Measurements from ENCODE around the gene ADAMTS12. TPM values are rescaled to one million over a fixed set of nuclear protein-coding genes. Genes with fewer than 3 reads are reported as not detected.

ADAMTS12 gene
- total RNA-seq, 6 experiments from 2014 or later, result 42.2 to 49.7 (median 47.2) TPM

DNA sequence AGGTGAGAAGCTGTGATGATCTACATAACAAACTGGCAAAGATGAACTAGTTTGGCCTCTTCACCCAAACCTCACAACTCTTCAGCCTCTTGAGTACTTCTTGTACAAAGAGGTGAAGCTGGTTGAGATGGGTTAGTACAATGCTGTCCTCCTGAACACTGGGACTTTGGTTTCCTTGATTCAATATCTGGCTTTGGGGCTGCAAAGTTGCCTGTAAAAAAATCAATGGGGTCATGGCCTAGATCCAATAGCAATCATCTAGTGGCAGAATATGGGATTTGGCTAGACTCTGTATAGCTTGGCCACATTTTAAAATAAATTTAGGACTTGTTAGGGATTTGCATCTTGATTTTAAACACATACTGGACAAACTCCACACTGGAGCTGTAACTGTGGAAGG, 179.1 kb downstream of the ADAMTS12 start:
- Mint-ChIP-seq H3K27me3 (ENCODE audit: insufficient read depth) (no peaks in the 10 kb centered on the region), H3K36me3 (ENCODE audit: low read depth) (peaks cover 59% of the 10 kb centered on the region), H3K4me3 (no peak overlapping the region), H3K9me3 (peaks cover 18% of the 10 kb centered on the region), H3K27ac (no peak overlapping the region), H3K4me1 (ENCODE audit: low read depth) (peaks cover 24% of the 10 kb centered on the region)
- no peak for DNase-seq
- TF ChIP-seq, protein P1, sequence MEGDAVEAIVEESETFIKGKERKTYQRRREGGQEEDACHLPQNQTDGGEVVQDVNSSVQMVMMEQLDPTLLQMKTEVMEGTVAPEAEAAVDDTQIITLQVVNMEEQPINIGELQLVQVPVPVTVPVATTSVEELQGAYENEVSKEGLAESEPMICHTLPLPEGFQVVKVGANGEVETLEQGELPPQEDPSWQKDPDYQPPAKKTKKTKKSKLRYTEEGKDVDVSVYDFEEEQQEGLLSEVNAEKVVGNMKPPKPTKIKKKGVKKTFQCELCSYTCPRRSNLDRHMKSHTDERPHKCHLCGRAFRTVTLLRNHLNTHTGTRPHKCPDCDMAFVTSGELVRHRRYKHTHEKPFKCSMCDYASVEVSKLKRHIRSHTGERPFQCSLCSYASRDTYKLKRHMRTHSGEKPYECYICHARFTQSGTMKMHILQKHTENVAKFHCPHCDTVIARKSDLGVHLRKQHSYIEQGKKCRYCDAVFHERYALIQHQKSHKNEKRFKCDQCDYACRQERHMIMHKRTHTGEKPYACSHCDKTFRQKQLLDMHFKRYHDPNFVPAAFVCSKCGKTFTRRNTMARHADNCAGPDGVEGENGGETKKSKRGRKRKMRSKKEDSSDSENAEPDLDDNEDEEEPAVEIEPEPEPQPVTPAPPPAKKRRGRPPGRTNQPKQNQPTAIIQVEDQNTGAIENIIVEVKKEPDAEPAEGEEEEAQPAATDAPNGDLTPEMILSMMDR (IDR thresholded peaks at IDR 0.05), result no peak

DNA sequence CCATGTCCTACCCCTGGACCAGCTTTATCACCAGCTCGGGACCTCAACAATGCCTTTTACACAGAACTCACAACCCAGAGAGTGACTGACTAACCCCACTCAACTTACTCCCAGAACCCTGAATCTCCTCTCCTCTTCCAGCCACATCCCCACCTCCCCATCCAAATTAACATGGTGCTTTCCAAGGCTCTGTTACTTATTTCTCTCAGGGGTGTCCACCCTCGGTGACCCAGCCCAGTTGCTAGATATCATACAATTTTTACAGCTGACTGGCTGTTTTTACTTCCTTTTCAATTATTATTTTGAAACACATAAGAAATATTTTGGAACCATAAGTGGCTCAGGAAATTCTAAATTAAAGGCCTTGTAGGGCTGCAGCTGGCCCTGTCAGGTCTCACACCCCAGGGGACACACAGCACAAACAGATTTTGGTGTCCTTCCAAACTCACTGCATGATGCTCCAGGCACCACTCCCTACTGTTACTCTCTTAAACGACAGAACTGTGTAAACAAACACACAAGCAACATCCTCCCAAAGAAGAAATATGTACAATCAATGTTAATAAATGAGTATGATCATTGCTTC, 180.6 kb downstream of the ADAMTS12 start:
- peaks cover 15% of the 10 kb centered on the region; the same call in 1 of the 2 replicates for H3K4me1 Mint-ChIP-seq (ENCODE audit: low read depth)
- peaks cover 73% of the 10 kb centered on the region for H3K36me3 Mint-ChIP-seq (ENCODE audit: low read depth)
- no peaks in the 10 kb centered on the region for H3K27me3 Mint-ChIP-seq (ENCODE audit: insufficient read depth)
- no peak overlapping the region for H3K27ac Mint-ChIP-seq
- peaks cover 30% of the 10 kb centered on the region for H3K9me3 Mint-ChIP-seq
- no peak for DNase-seq
- H3K4me3 Mint-ChIP-seq, result no peak overlapping the region
- TF ChIP-seq, protein P1 (IDR thresholded peaks at IDR 0.05), result no peak

DNA sequence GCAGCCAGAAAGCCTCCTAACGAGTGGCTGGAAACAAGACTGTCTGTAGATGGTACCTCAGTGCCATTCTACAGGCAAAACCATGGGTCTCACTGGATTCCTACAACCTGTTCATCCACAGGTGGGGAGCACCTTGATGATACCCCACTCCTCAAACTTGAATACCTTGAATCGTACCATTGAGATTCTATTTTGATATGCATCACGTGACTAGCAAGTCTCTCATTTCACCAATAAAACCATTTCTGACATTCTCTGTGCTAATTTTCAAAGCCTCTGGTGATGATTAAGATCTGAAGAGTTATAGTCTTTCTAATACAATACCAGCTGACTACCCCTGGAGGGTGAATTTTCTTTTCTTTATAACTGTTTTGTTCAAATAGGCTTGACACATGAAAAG, 188.9 kb downstream of the ADAMTS12 start:
- Mint-ChIP-seq H3K9me3 (peaks cover 13% of the 10 kb centered on the region), H3K27me3 (ENCODE audit: insufficient read depth) (no peaks in the 10 kb centered on the region; the same call in 1 of the 2 replicates), H3K4me1 (ENCODE audit: low read depth) (peaks cover 32% of the 10 kb centered on the region), H3K27ac (no peak overlapping the region), H3K36me3 (ENCODE audit: low read depth) (peaks cover 21% of the 10 kb centered on the region), H3K4me3 (no peak overlapping the region)
- no peak for DNase-seq
- TF ChIP-seq, protein P1 (IDR thresholded peaks at IDR 0.05), result no peak

DNA sequence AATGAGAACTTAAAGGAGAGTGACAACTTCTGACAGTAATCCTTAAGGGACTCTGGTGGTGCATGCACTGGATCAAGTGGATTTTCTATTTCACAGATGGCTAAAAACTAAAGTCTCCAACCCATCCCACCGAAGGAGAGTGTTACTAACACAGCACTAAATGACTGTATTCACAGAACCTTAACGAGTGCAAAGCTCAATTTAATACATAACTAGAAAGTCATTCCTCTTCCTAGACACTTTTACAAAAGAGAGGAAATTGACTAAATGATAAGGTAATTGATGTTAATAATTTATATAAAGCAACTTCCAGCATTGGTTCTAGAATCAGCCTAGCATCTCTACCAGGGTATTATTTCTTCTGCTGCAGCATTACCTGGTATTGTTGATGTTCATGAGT, 189.8 kb downstream of the ADAMTS12 start:
- peak overlapping the region; percentile 77 for H3K27ac Mint-ChIP-seq
- TF ChIP-seq, protein P1 (IDR thresholded peaks at IDR 0.05), result no peak
- H3K27me3 Mint-ChIP-seq (ENCODE audit: insufficient read depth), result no peaks in the 10 kb centered on the region; the same call in 1 of the 2 replicates
- peaks cover 4% of the 10 kb centered on the region for H3K9me3 Mint-ChIP-seq
- peaks cover 36% of the 10 kb centered on the region for H3K4me1 Mint-ChIP-seq (ENCODE audit: low read depth)
- peaks cover 13% of the 10 kb centered on the region for H3K36me3 Mint-ChIP-seq (ENCODE audit: low read depth)
- DNase-seq, result no peak
- H3K4me3 Mint-ChIP-seq, result no peak overlapping the region

DNA sequence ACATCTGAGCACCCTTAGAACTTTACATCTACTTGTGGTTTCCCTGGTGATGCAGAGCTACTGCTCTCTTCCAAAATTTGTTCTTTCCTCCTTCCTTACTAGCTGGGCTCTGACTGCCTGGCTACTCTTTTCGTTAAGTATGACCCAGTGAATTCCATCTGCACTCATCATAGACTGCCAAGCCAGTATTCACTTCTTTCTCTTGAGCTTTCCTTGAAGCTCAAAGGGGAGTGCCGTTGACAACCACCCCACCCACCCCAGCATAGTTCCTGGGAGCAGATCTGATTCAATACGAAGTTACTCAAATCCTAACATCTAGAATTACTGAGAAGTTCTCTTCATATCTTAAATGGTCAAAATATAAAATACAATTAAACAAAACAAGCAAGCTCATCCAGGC, 190.5 kb downstream of the ADAMTS12 start:
- Mint-ChIP-seq H3K27me3 (ENCODE audit: insufficient read depth) (no peaks in the 10 kb centered on the region; the same call in 1 of the 2 replicates), H3K27ac (peak overlapping the region; percentile 77), H3K4me3 (peak overlapping the region; percentile 5; the same call in 1 of the 2 replicates), H3K9me3 (no peaks in the 10 kb centered on the region), H3K4me1 (ENCODE audit: low read depth) (peaks cover 36% of the 10 kb centered on the region), H3K36me3 (ENCODE audit: low read depth) (peaks cover 6% of the 10 kb centered on the region)
- TF ChIP-seq, protein P1 (IDR thresholded peaks at IDR 0.05), result no peak
- DNase-seq, result peak; percentile 60
